ENCODE data around the gene BUD31. TPM values are rescaled to one million over a fixed set of nuclear protein-coding genes. Genes with fewer than 3 reads are reported as not detected.

Gene BUD31
- total RNA-seq, 1 experiment from 2014 or later, result 104 TPM

DNA sequence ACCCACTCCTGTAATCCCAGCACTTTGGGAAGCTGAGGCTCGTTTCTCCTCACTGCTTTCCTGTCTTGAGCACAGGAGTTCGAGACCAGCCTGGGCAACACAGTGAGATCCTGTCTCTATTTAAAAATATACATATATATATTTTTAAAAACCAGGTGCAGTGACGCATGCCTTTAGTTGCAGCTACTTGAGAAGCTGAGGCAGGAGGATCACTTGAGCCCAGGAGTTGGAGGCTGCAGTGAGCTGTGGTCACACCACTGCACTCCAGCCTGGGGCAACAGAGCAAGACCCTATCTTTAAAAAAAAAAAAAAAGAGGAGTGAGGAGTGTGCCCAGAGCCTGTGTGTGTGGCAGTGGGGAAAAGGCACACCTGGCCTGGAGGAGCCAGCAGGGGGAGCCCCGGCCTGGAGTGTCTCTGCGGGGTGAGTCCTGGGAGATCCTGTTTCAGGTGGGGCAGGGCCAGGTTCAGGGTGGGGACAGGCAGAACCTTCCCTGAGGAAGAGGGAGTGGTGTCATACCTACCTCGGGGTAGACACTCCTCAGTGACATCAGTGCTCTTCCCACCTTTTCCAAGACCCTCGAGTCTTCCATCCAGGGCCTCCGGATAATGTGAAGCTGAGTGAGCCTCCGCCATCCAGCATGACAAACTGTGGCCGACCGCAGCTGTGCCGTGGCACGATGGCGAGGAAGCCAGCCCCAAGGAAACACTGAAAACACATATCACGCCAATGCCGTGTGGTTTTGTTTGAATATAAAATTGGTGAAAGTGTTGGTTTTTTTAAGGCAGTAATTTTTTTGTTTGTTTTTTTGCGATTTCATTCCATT, 43.2 kb upstream of the BUD31 start:
- H3K4me2 ChIP-seq (ENCODE audit: insufficient read depth, insufficient read length, low read length), result no peak overlapping the region
- H3T11ph ChIP-seq (ENCODE audit: low read length), result no peak overlapping the region
- DNase-seq, result peak; percentile 80

More for the DNA sequence above, 43.2 kb upstream of the BUD31 start:
- peak overlapping the region in 1 of 3 experiments; percentile 51; a peak in 1 of 7 replicates for H3K27ac Mint-ChIP-seq
- no peak overlapping the region for H4K8ac ChIP-seq (replicated peaks; ENCODE audit: insufficient read length, low read depth, low read length)
- H2BK20ac ChIP-seq (ENCODE audit: low read depth, low read length, poor library complexity, severe bottlenecking), result no peak overlapping the region
- no peaks in the 10 kb centered on the region for H3K27me3 Mint-ChIP-seq (ENCODE audit: low read depth)
- H3K4ac ChIP-seq (ENCODE audit: low read depth, low read length), result no peak overlapping the region
- no peak overlapping the region for H4K5ac ChIP-seq (ENCODE audit: insufficient read length, low read depth, low read length)
- no peak overlapping the region for H2AFZ ChIP-seq (ENCODE audit: low read length)
- H3K23ac ChIP-seq (ENCODE audit: insufficient read length, low read depth, low read length), result no peak overlapping the region
- no peak overlapping the region for H2BK15ac ChIP-seq (ENCODE audit: low read depth, low read length)
- no peak overlapping the region for H2BK12ac ChIP-seq (ENCODE audit: insufficient read length, low read depth, low read length)
- H3K4me1 ChIP-seq (ENCODE audit: insufficient read depth, low read length), result peaks cover 3% of the 10 kb centered on the region; the same call in 1 of the 2 replicates
- no peak overlapping the region for H3K27ac ChIP-seq (ENCODE audit: insufficient read length, low read depth, low read length)
- H3K9me3 ChIP-seq (ENCODE audit: control insufficient read depth, low read depth, low read length), result no peaks in the 10 kb centered on the region
- H3K9me3 Mint-ChIP-seq, result no peaks in the 10 kb centered on the region
- peaks cover 7 to 13% of the 10 kb centered on the region in 2 experiments for H3K4me1 Mint-ChIP-seq
- no peak overlapping the region for H2AK5ac ChIP-seq (ENCODE audit: insufficient read length, low read length)
- H4K20me1 ChIP-seq (ENCODE audit: control insufficient read depth, insufficient read depth, insufficient read length), result no peaks in the 10 kb centered on the region
- H3K36me3 Mint-ChIP-seq (ENCODE audit: insufficient read depth in 1 of 3, low read depth in 3 of 3), result peaks cover 12 to 60% (median 49%) of the 10 kb centered on the region in 3 experiments; a peak in 6 of 7 replicates
- no peak overlapping the region for H3K14ac ChIP-seq (ENCODE audit: insufficient read depth, low read length)
- H4K91ac ChIP-seq (ENCODE audit: insufficient read length, low read depth, low read length), result no peak overlapping the region
- H3K4me3 Mint-ChIP-seq, result no peak overlapping the region; a peak in 1 of 5 replicates
- H2BK5ac ChIP-seq (ENCODE audit: insufficient read length, low read length), result no peak overlapping the region
- no peak overlapping the region for H3K56ac ChIP-seq (ENCODE audit: insufficient read length, low read depth, low read length)
- TF ChIP-seq CTCF (conservative IDR thresholded peaks at IDR 0.05), result peak; percentile 72
- peaks cover 3% of the 10 kb centered on the region for H3K23me2 ChIP-seq (ENCODE audit: insufficient read length, low read depth, low read length, poor library complexity, severe bottlenecking)
- no peak overlapping the region for H3K9ac ChIP-seq (ENCODE audit: extremely low read depth, insufficient read length, low read length)
- no peaks in the 10 kb centered on the region for H3K79me2 ChIP-seq (ENCODE audit: insufficient read depth, low read length)
- H3K18ac ChIP-seq (ENCODE audit: insufficient read length, low read depth, low read length), result no peak overlapping the region
- no peak overlapping the region for H2BK120ac ChIP-seq (ENCODE audit: low read depth, low read length, poor library complexity, severe bottlenecking)
- no peaks in the 10 kb centered on the region for H3K27me3 ChIP-seq (ENCODE audit: insufficient read depth, low read length)
- WGBS (ENCODE audit: extremely low coverage, insufficient read length, low lambda C conversion rate), result no CpG with 5 or more reads among the region's 17 CpGs
- no peaks in the 10 kb centered on the region for H3K79me1 ChIP-seq (ENCODE audit: insufficient read depth, low read depth, low read length, poor library complexity, severe bottlenecking)

All from H9 (cell line).